Fibroblast of skin of back (primary cell): Measurements from ENCODE around the gene TREML4.
"Not testable (repeated sequence)": the region's sequence is repeated elsewhere in the genome, so short reads cannot be mapped to it uniquely, and the experiment has no call there.

Experiments
- DNase-seq: peaks from one replicate; pipeline ENCODE4 v3.0.0-alpha.2; 2013

TREML4 gene

GRCh38 chr6:41208439-41209106 lies 19.6 kb upstream of the TREML4 start:
- no peak for DNase-seq

DNA sequence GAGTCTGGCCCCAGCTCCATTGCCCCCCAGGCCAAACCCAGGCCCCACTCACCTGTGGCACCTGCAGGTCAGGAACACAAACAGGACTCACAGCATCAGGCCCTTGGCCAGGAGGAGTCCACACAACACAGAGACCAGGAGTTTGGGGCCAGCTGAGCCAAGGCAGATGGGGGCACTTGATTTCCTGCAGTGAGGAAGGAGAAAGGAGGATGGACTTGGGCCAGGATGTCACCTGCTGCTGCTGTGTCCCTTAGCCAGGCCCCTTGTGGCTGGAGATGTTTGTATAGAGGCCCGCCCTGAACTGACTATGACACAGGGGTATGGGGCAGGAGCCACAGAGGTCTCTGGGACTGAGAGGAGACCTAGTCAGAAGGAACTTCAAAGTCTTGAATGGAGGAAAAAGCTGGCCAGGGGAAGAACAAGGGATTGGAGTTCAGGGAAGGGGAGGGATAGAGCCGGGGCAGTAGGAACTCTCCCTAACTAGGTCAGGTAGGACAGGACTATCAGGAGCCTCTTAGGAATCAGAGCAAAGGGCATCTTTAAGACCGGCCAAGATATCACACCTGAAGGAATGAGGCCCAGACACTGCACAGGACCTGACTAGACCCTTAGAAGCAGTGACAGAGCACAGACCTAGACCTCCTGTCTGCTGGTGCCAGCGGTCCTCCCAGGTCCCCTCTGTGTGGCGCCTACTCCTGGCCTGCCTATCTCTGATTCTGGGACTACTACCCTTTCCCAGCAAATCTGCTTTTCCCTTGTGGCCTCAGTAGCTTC lies 18.4 kb upstream of the TREML4 start:
- no peak for DNase-seq

- no peak for DNase-seq
Measured at GRCh38 chr6:41214559-41215238, 13.4 kb upstream of the TREML4 start.

DNA sequence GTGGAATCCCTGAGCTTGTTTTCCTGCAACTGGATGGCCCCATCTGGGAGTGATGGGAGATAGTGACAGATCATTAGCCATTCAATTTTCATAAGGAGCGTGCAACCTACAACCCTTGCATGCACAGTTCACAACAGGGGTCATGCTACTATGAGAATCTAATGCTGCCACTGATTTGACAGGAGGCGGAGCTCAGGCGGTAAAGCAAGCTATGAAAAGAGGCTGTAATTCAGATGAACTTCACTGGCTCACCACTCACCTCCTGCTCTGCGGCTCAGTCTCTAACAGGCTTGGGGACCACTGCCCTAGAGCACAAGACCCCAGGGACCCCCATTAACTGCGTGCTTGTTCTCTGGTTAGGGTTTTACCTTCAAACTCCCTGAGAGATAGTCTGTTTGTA lies 12.4 kb upstream of the TREML4 start:
- no peak for DNase-seq

- DNase-seq: no peak
Measured at GRCh38 chr6:41216616-41217015, 11.5 kb upstream of the TREML4 start.

GRCh38 chr6:41222045-41222444 lies 6.1 kb upstream of the TREML4 start:
- no peak for DNase-seq

DNA sequence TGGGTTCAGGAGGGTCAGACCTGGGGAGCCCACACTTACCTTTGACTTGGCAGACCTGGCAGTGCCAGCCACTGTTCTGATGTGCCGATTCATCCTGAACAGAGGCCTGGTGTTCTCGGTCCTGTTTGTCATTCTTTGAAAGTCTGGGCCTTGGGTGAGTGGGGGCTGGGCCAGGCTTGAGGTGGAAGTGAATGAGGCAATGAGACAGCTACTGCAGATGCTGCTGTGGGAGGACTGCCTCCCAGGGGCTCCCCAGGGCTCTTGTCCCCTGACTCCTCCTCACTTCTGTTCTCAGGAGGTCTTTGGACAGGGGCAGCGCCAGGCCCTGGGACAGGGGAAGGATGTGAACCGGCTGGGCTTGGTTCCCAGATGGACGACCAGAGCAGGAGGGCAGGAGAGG lies 5.6 kb upstream of the TREML4 start:
- no peak for DNase-seq

DNA sequence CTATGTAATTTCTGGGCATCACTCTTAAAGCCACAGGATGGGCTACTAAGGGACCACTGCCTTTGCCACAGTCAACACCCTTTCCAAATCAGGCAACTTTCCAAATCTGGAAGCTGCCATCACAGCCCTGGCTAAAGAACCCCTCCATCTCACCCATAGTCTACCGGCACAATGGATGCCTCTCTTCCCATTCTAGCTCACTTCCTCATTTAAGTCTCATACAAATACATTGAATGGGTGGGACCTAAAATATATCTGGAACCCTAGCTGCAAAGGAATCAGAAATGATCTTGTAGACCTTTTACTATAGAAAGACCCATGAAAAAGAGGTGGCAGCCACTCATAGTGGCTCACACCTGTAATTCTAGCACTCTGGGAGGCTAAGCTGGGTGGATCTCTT lies 3.3 kb upstream of the TREML4 start:
- DNase-seq: no peak

GRCh38 chr6:41226752-41227151 lies 1.4 kb upstream of the TREML4 start:
- no peak for DNase-seq

DNA sequence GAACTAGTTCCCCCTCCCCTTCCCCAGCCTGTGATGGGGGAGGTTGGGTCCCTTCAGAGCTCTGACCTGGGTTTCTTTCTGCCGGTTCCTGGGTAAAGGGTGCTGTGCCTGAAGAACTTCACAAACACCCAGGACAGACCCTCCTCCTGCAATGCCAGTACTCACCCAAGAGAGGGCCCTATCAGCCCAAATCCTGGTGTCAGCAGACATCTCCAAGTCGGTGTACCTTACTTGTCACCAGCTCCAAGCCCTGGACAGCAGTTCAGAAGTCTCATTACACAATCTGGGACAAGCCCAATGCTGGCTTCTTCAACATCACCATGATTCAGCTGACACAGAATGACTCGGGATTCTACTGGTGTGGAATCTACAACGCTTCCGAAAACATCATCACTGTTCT lies 467 bp downstream of the TREML4 start:
- DNase-seq: no peak

DNA sequence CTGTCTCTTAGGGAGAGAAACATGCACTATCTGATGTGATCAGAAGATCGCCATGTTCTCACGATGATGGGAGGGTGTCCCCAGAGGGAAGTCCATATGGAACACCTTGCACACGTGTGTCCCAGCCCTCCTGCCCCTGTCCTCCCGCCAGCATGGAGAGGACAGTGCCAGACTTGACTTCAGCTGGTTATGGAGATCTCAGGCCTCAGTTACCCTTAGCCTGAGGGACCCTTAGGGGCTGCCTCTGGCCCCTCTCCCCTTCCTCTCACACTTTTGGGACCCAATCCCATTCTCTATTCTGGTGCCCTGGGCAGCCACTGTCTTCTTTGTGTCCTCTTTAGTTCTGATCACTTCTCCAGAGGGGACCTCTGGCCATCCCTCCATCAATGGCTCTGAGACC lies 1.6 kb downstream of the TREML4 start:
- DNase-seq: no peak

GRCh38 chr6:41231246-41231645 lies 3.1 kb downstream of the TREML4 start:
- no peak for DNase-seq

DNA sequence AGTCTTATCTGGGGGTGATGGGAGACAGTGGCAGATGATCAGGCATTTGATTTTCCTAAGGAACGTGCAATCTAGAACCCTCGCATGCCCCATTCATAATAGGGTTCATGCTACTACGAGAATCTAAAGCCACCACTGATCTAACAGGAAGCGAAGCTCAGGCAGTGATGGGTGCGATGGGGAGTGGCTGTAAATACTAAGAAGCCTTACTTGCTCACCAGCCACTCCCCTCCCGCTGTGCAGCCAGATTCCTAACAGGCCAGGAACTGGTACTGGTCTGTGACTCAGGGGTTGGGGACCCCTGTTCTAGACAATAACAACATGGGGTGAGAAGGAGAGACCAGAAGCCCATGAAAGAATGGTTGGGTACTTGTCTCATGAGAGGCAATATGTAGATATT lies 4.5 kb downstream of the TREML4 start:
- DNase-seq: no peak

GRCh38 chr6:41236276-41236675 lies 8.1 kb downstream of the TREML4 start:
- DNase-seq: no peak

- no peak for DNase-seq
Measured at GRCh38 chr6:41237128-41237527, 9.0 kb downstream of the TREML4 start.

DNA sequence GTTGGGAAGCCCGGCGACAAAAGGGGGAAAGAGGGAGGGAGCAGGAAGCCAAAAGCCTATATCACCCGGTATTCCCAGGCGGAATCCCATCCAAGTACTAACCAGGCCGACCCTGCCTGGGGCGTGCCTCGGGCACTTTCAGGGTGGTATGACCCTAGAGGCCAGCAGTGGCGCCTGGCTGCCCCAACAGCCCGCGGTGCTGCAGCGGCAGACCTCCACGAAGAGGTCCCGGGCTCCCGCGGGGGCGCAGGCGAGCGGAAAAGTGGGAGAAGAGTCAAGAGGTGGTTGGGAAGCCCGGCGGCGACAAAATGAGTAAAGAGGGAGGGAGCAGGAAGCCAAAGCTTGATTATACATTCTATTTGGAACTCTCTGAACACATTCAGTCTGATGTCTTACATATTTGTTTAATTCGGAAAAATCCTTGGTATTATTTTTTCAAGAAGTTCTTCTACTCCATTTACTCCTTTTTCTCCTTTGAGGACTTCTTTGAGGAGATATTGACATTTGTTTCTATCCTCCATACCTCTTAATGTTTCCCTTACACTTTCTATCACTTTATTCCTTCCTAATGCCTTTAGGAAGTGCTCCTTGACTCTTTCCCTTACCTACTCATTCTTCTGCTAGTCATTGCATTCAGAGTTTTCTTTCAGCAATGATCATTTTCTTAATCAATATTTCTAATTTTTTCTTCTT lies 11.5 kb downstream of the TREML4 start:
- no peak for DNase-seq

DNA sequence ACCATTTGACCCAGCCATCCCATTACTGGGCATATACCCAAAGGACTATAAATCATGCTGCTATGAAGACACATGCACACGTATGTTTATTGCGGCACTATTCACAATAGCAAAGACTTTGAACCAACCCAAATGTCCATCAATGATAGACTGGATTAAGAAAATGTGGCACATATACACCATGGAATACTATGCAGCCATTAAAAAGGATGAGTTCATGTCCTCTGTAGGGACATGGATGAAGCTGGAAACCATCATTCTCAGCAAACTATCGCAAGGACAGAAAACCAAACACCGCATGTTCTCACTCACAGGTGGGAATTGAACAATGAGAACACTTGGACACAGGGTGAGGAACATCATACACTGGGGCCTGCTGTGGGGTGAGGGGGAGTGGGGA lies 18.4 kb downstream of the TREML4 start:
- not testable (repeated sequence) for DNase-seq

DNA sequence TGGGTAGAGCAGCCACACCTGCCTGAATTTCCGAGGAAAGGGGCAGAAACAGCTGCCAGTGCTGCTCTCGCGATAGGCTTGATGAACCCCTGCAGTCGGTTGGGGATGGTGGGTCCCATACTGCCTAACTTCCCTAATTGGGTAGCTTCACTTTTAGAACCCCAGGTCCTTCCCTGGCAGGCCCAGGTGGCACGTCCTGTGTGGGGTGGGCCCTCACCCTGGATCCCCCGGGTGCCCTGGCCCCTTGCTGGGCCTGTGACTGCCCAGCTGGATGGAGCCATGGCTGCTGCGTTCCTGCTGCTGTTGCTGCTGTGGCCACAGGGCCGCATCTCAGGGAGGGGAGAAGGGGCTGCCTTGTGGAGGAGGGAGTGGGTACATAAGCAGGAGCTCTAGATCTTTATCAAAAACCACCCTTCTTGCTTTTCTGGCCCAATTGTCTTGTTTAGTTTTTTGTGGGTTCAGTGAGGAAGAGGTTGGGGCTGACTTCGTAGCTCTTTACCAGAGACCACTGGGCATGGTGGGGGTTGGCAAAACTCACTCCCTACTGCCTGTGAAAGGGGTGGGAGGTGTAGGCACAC lies 19.2 kb downstream of the TREML4 start:
- no peak for DNase-seq

DNA sequence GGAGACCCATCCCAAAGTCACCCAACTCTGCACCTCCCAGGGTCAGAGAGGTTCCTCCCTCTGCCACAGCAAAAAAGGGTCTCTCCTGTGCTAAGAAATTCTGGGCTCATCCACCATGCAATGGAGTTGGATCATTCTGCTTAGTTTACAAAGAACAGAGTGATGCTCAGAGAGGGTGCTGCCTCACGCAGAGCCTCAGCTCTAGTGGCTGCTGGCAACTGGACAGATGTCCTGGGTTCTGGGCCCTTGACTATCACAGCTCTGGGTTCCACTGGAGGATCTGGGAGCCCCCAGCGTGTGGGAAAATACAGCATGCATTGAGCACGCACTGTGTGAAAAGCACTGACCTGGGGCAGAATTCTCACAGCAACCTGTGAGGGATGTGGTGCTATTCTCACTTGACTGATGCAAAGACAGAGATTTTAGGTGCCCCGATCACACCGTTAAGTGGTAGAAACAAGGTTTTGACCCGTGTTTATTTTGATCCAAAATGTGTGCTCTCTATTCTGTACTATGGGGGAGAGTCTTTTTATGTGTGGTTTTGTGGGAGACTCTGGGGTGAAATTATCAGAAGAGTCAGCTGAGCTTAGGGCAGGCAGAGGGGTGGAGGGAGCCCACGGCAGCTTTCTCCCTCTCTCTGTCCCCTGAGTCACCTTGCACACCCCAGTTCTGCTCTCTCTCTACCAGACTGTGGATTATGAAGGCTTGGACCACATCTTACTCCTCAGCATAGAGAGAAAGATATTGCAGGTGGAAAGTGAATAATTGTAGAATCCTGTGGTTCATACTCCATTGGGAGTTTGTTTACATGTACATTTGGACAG lies 19.9 kb downstream of the TREML4 start:
- no peak for DNase-seq

GRCh38 chr6:41252401-41253169 lies 24.4 kb downstream of the TREML4 start:
- no peak for DNase-seq

DNA sequence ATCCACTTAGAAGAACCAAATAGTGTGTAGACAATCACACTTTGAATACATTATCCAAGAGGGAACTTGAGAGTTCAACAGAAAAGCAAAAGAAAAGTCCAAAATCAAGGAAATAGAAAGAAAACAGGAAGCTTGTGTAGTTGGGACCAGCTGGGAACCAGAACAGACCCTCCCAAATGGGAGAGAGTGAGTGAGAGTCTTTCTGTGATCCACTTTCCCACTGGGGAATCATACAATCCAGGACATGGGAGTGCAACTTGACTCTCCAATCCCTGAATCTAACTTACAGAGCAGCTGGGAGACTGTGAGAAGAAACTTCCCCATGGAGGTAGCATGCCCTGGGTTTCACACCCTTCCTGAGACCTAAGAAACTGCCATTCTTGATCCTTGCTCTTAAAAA lies 27.0 kb downstream of the TREML4 start:
- no peak for DNase-seq
